ENCODE measurements around the gene TEX29. TPM values are rescaled to one million over a fixed set of nuclear protein-coding genes. Genes with fewer than 3 reads are reported as not detected.

Gene TEX29
- total RNA-seq, 4 donors from 2014 or later, result not detected

- Histone ChIP-seq H3K9me3 (no peaks in the 10 kb centered on the region), H3K27me3 (no peaks in the 10 kb centered on the region), H3K36me3 (peaks cover 39 to 52% of the 10 kb centered on the region in 2 donors), H3K4me3 (replicated peaks in 1 of 3) (no peak overlapping the region), H3K4me1 (no peaks in the 10 kb centered on the region), H3K27ac (no peak overlapping the region)
- TF ChIP-seq CTCF (IDR thresholded peaks at IDR 0.05) (no peak), POLR2A (IDR thresholded peaks at IDR 0.05) (no peak)
- intact Hi-C loops (cut with DNase I), result no loop called here
- DNase-seq, result no peak
- WGBS, 2 donors, result 89 to 91% methylated on average over 12 of the region's 12 CpGs
Measured at GRCh38 chr13:111280681-111281585, 39.5 kb upstream of the TEX29 start.

- DNase-seq, result no peak
- Histone ChIP-seq H3K4me1 (no peaks in the 10 kb centered on the region), H3K27me3 (no peaks in the 10 kb centered on the region), H3K36me3 (peaks cover 39 to 53% of the 10 kb centered on the region in 2 donors), H3K9me3 (no peaks in the 10 kb centered on the region), H3K4me3 (replicated peaks in 1 of 3) (no peak overlapping the region), H3K27ac (no peak overlapping the region)
- intact Hi-C loops (cut with DNase I), result no loop called here
- 74 to 75% methylated on average over 10 of the region's 10 CpGs for WGBS, 2 donors
- no peak for TF ChIP-seq POLR2A (IDR thresholded peaks at IDR 0.05)
- TF ChIP-seq CTCF (IDR thresholded peaks at IDR 0.05), result no peak
Measured at GRCh38 chr13:111281751-111282311, 38.6 kb upstream of the TEX29 start.

- Histone ChIP-seq H3K9me3 (no peaks in the 10 kb centered on the region), H3K4me3 (replicated peaks in 1 of 3) (no peak overlapping the region), H3K27me3 (no peaks in the 10 kb centered on the region), H3K36me3 (peaks cover 43 to 59% of the 10 kb centered on the region in 2 donors), H3K27ac (no peak overlapping the region), H3K4me1 (no peaks in the 10 kb centered on the region)
- TF ChIP-seq POLR2A (IDR thresholded peaks at IDR 0.05) (no peak), CTCF (IDR thresholded peaks at IDR 0.05) (no peak)
- intact Hi-C loops (cut with DNase I), result no loop called here
- WGBS, 2 donors, result 81 to 92% methylated on average over 5 of the region's 5 CpGs
- no peak for DNase-seq
Measured at GRCh38 chr13:111282425-111282824, 38.0 kb upstream of the TEX29 start.

- H3K9me3 ChIP-seq, result no peaks in the 10 kb centered on the region
- 96 to 97% methylated on average over 23 of the region's 23 CpGs for WGBS, 2 donors
- intact Hi-C loops (cut with DNase I), result no loop called here
- H3K36me3 ChIP-seq, result peaks cover 46 to 63% of the 10 kb centered on the region in 2 donors
- TF ChIP-seq CTCF (IDR thresholded peaks at IDR 0.05), result no peak
- no peak for TF ChIP-seq POLR2A (IDR thresholded peaks at IDR 0.05)
- no peak overlapping the region for H3K27ac ChIP-seq
- no peaks in the 10 kb centered on the region for H3K4me1 ChIP-seq
- H3K27me3 ChIP-seq, result no peaks in the 10 kb centered on the region
- no peak overlapping the region for H3K4me3 ChIP-seq (replicated peaks in 1 of 3)
- no peak for DNase-seq
Measured at GRCh38 chr13:111282997-111283396, 37.4 kb upstream of the TEX29 start.

GRCh38 chr13:111283457-111283856 is 37.0 kb upstream of the TEX29 start:
- Histone ChIP-seq H3K36me3 (peaks cover 46 to 65% of the 10 kb centered on the region in 2 donors), H3K9me3 (no peaks in the 10 kb centered on the region), H3K4me3 (replicated peaks in 1 of 3) (no peak overlapping the region), H3K27me3 (no peaks in the 10 kb centered on the region), H3K4me1 (no peaks in the 10 kb centered on the region), H3K27ac (no peak overlapping the region)
- TF ChIP-seq CTCF (IDR thresholded peaks at IDR 0.05) (no peak), POLR2A (IDR thresholded peaks at IDR 0.05) (no peak)
- no peak for DNase-seq
- WGBS, 2 donors, result 96% methylated on average over 9 to 10 of the region's 10 CpGs
- intact Hi-C loops (cut with DNase I), result no loop called here
